Fibroblast of the aortic adventitia (primary cell): ENCODE data around the gene PPP1R14D. TPM values are rescaled to one million over a fixed set of nuclear protein-coding genes. Genes with fewer than 3 reads are reported as not detected.

Experiments
- DNase-seq: peaks from one replicate; pipeline ENCODE4 v3.0.0-alpha.2; 2010; ENCODE audit warnings: low read depth
- H3K4me3 ChIP-seq: 2 replicates; pipeline ENCODE4 v1.5.1; 2011; ENCODE audit warnings: low read depth, mild to moderate bottlenecking, control low read depth, low read length, moderate library complexity
- small RNA-seq: library from RNA; depleted of rRNA; stranded (forward); fragments of <200 nt; gene quantifications from one replicate; pipeline ENCODE3, GENCODE V24; 2012
- total RNA-seq: library from RNA; depleted of rRNA; stranded (reverse); fragments of >200 nt; gene quantifications from 2 replicates; pipeline ENCODE4 v1.2.3, GENCODE V29; 2012; ENCODE audit warnings: low replicate concordance
- TF ChIP-seq, protein P1 (sequence below): IDR thresholded peaks from 2 replicates; pipeline ENCODE4 v1.5.1; 2011; ENCODE audit warnings: mild to moderate bottlenecking, low read length, control low read depth, inconsistent platforms; ENCODE audit not compliant: insufficient read depth

PPP1R14D gene
- total RNA-seq, 1 donor = not detected

- no peak overlapping the region for H3K4me3 ChIP-seq
- no peak for DNase-seq
- TF ChIP-seq, protein P1, sequence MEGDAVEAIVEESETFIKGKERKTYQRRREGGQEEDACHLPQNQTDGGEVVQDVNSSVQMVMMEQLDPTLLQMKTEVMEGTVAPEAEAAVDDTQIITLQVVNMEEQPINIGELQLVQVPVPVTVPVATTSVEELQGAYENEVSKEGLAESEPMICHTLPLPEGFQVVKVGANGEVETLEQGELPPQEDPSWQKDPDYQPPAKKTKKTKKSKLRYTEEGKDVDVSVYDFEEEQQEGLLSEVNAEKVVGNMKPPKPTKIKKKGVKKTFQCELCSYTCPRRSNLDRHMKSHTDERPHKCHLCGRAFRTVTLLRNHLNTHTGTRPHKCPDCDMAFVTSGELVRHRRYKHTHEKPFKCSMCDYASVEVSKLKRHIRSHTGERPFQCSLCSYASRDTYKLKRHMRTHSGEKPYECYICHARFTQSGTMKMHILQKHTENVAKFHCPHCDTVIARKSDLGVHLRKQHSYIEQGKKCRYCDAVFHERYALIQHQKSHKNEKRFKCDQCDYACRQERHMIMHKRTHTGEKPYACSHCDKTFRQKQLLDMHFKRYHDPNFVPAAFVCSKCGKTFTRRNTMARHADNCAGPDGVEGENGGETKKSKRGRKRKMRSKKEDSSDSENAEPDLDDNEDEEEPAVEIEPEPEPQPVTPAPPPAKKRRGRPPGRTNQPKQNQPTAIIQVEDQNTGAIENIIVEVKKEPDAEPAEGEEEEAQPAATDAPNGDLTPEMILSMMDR = no peak
These were observed 62.2 kb downstream of the PPP1R14D start for GRCh38 chr15:40766194-40766815.

Small RNA genes lying within 50 kb of the gene (small RNA-seq; reads per million reads assigned to genes)
- gene AC025166.1 = not detected

Other genes with a start within 250 kb of the PPP1R14D start
- 1.3 and 35.9 TPM in 2 replicates for gene KNL1, start 234.5 kb downstream of the PPP1R14D start, total RNA-seq
- gene RAD51, start 133.5 kb downstream of the PPP1R14D start, total RNA-seq = 2.9 and 12.1 TPM in 2 replicates
- 18.0 and 54.0 TPM in 2 replicates for gene RMDN3, start 73.5 kb downstream of the PPP1R14D start, total RNA-seq
- 0.82 and 2.0 TPM in 2 replicates for gene GCHFR, start 64.6 kb downstream of the PPP1R14D start, total RNA-seq
- gene C15orf62, start 58.7 kb downstream of the PPP1R14D start, total RNA-seq = 0.18 and 0.57 TPM in 2 replicates
- gene ZFYVE19, start 21.6 kb downstream of the PPP1R14D start, total RNA-seq = 13.0 and 24.9 TPM in 2 replicates
- 21.6 and 33.5 TPM in 2 replicates for gene DNAJC17, start 21.2 kb downstream of the PPP1R14D start, total RNA-seq
- gene SPINT1, start 15.3 kb upstream of the PPP1R14D start, total RNA-seq = not detected in 2 replicates
- gene RHOV, start 45.5 kb upstream of the PPP1R14D start, total RNA-seq = 0.82 TPM in 1 of 2 replicates, not detected in the other
- 32.2 and 57.4 TPM in 2 replicates for gene VPS18, start 65.7 kb upstream of the PPP1R14D start, total RNA-seq
- gene DLL4, start 100.6 kb upstream of the PPP1R14D start, total RNA-seq = 0.08 and 0.09 TPM in 2 replicates
- gene CHAC1, start 124.8 kb upstream of the PPP1R14D start, total RNA-seq = 4.7 and 11.4 TPM in 2 replicates